ENCODE results near the gene SDK2. TPM values are rescaled to one million over a fixed set of nuclear protein-coding genes. Genes with fewer than 3 reads are reported as not detected.

Gene SDK2
- total and polyA plus RNA-seq, 2 experiments from 2014 or later: 0.59 to 1.2 TPM

- no peak for TF ChIP-seq EZH2phosphoT487 (IDR thresholded peaks at IDR 0.05; ENCODE audit: low read depth, severe bottlenecking, unreplicated experiment)
- no peak for TF ChIP-seq EZH2 (IDR thresholded peaks at IDR 0.05; ENCODE audit: borderline replicate concordance)
- TF ChIP-seq CTCF (IDR thresholded peaks at IDR 0.05; ENCODE audit: poor library complexity): no peak
- Histone ChIP-seq H3K36me3 (replicated peaks; ENCODE audit: insufficient read depth, low read depth) (no peaks in the 10 kb centered on the region), H2AFZ (no peak overlapping the region), H3K27ac (no peak overlapping the region), H3K4me2 (no peak overlapping the region), H3K9me2 (replicated peaks; ENCODE audit: insufficient read depth) (no peaks in the 10 kb centered on the region), H3K9me3 (ENCODE audit: low read depth) (no peaks in the 10 kb centered on the region), H3K4me3 (no peak overlapping the region), H3K4me1 (ENCODE audit: insufficient read depth) (peaks cover 10% of the 10 kb centered on the region), H4K20me1 (ENCODE audit: insufficient read depth, poor library complexity, severe bottlenecking) (no peaks in the 10 kb centered on the region), H3K27me3 (peaks cover 3% of the 10 kb centered on the region), H3K79me2 (no peaks in the 10 kb centered on the region)
- DNase-seq (ENCODE audit: low spot score): no peak
- WGBS (ENCODE audit: low lambda C conversion rate, missing lambda C conversion rate): 64% methylated on average over 7 of the region's 7 CpGs
These were observed 154.9 kb downstream of the SDK2 start for GRCh38 chr17:73489333-73489732.

- H3K4me1 ChIP-seq (ENCODE audit: insufficient read depth): no peaks in the 10 kb centered on the region
- DNase-seq (ENCODE audit: low spot score): no peak
- H3K27ac ChIP-seq: no peak overlapping the region
- H3K79me2 ChIP-seq: no peaks in the 10 kb centered on the region
- no peaks in the 10 kb centered on the region for H3K36me3 ChIP-seq (replicated peaks; ENCODE audit: insufficient read depth, low read depth)
- WGBS (ENCODE audit: low lambda C conversion rate, missing lambda C conversion rate): 92% methylated on average over 6 of the region's 6 CpGs
- no peak overlapping the region for H3K4me3 ChIP-seq
- no peaks in the 10 kb centered on the region for H3K9me3 ChIP-seq (ENCODE audit: low read depth)
- H3K27me3 ChIP-seq: no peaks in the 10 kb centered on the region
- H3K4me2 ChIP-seq: no peak overlapping the region
- no peaks in the 10 kb centered on the region for H3K9me2 ChIP-seq (replicated peaks; ENCODE audit: insufficient read depth)
- H2AFZ ChIP-seq: no peak overlapping the region
- TF ChIP-seq EZH2 (IDR thresholded peaks at IDR 0.05; ENCODE audit: borderline replicate concordance): no peak
- no peak for TF ChIP-seq CTCF (IDR thresholded peaks at IDR 0.05; ENCODE audit: poor library complexity)
- TF ChIP-seq EZH2phosphoT487 (IDR thresholded peaks at IDR 0.05; ENCODE audit: low read depth, severe bottlenecking, unreplicated experiment): no peak
- H4K20me1 ChIP-seq (ENCODE audit: insufficient read depth, poor library complexity, severe bottlenecking): no peaks in the 10 kb centered on the region
These were observed 159.1 kb downstream of the SDK2 start for GRCh38 chr17:73485130-73485529.

DNA sequence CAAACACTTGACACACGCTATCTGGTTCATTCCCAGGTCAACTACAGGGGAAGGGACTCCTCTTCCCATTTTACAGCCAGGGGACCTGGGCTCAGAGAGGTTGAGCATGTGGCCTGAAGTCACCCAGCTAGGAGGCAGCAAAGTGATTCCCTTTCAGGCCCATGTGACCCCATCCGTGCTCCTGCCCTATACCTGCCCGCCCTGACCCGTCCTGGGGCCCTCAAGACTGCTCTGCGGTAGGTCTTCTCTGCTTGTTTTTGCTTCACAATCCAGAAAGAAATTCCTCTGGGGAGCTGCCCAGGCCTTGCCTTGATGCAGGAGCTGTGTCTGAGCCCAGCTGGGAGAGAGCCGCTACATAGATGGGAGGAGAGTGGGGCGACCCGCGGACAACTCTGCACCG lies 161.4 kb downstream of the SDK2 start:
- Histone ChIP-seq H2AFZ (no peak overlapping the region), H3K36me3 (replicated peaks; ENCODE audit: insufficient read depth, low read depth) (no peaks in the 10 kb centered on the region), H3K27me3 (peaks cover 11% of the 10 kb centered on the region), H3K9me3 (ENCODE audit: low read depth) (no peaks in the 10 kb centered on the region), H3K4me1 (ENCODE audit: insufficient read depth) (no peaks in the 10 kb centered on the region), H3K9me2 (replicated peaks; ENCODE audit: insufficient read depth) (no peaks in the 10 kb centered on the region), H4K20me1 (ENCODE audit: insufficient read depth, poor library complexity, severe bottlenecking) (no peaks in the 10 kb centered on the region), H3K27ac (no peak overlapping the region), H3K79me2 (no peaks in the 10 kb centered on the region), H3K4me2 (no peak overlapping the region), H3K4me3 (no peak overlapping the region)
- TF ChIP-seq EZH2 (IDR thresholded peaks at IDR 0.05; ENCODE audit: borderline replicate concordance) (no peak), EZH2phosphoT487 (IDR thresholded peaks at IDR 0.05; ENCODE audit: low read depth, severe bottlenecking, unreplicated experiment) (no peak), CTCF (IDR thresholded peaks at IDR 0.05; ENCODE audit: poor library complexity) (no peak)
- DNase-seq (ENCODE audit: low spot score): no peak
- 92% methylated on average over 10 of the region's 10 CpGs for WGBS (ENCODE audit: low lambda C conversion rate, missing lambda C conversion rate)

- Histone ChIP-seq H3K9me2 (replicated peaks; ENCODE audit: insufficient read depth) (no peaks in the 10 kb centered on the region), H4K20me1 (ENCODE audit: insufficient read depth, poor library complexity, severe bottlenecking) (no peaks in the 10 kb centered on the region), H3K4me3 (no peak overlapping the region), H3K9me3 (ENCODE audit: low read depth) (no peaks in the 10 kb centered on the region), H3K4me1 (ENCODE audit: insufficient read depth) (no peaks in the 10 kb centered on the region), H3K4me2 (no peak overlapping the region), H3K79me2 (no peaks in the 10 kb centered on the region), H2AFZ (no peak overlapping the region), H3K27me3 (peaks cover 17% of the 10 kb centered on the region), H3K27ac (no peak overlapping the region), H3K36me3 (replicated peaks; ENCODE audit: insufficient read depth, low read depth) (no peaks in the 10 kb centered on the region)
- WGBS (ENCODE audit: low lambda C conversion rate, missing lambda C conversion rate): 95% methylated on average over 16 of the region's 16 CpGs
- DNase-seq (ENCODE audit: low spot score): no peak
- no peak for TF ChIP-seq CTCF (IDR thresholded peaks at IDR 0.05; ENCODE audit: poor library complexity)
- no peak for TF ChIP-seq EZH2phosphoT487 (IDR thresholded peaks at IDR 0.05; ENCODE audit: low read depth, severe bottlenecking, unreplicated experiment)
- no peak for TF ChIP-seq EZH2 (IDR thresholded peaks at IDR 0.05; ENCODE audit: borderline replicate concordance)
These were observed 162.0 kb downstream of the SDK2 start for GRCh38 chr17:73482251-73482716.

Data from hepatocyte (in vitro differentiated cells).